HG02759 (cell line): Measurements from ENCODE around the gene GAS6.
A peak's percentile ranks its signal among the peaks of the same experiment; 100 is the strongest.

Experiments
- ATAC-seq: cut with Tn5 transposase; IDR thresholded peaks from one replicate; pipeline ENCODE4 v1.9.1; 2021; ENCODE audit warnings: mild to moderate bottlenecking, moderate library complexity; ENCODE audit not compliant: unreplicated experiment

Gene GAS6

DNA sequence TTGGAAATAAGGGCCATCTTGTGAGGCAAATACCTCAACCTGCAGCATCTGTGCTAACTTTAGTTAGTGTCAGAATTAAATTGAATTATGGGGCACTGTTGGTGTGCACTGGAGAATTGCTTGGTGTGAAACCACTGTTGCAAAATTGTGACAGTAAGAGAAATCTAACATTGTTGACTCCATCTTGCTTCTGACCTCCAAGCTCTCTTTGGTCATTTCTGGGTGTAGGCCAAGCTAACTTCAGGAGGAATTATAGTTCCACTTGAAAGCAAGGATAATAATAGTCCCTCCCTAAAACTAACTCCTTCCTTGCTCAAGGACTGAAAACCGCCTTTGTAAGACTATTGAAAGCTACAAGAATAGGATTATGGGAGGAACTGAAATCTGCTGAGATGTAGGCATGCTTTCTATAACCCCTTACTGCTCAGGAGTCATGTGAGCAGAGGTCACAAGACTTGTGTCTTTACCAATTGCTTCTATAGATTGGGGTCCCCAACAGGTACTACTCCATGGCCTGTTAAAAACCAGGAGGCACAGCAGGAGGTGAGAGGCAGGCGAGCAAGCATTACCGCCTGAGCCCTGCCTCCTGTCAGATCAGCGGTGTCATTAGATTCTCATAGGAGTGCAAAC lies 24.9 kb upstream of the GAS6 start:
- ATAC-seq = no peak

DNA sequence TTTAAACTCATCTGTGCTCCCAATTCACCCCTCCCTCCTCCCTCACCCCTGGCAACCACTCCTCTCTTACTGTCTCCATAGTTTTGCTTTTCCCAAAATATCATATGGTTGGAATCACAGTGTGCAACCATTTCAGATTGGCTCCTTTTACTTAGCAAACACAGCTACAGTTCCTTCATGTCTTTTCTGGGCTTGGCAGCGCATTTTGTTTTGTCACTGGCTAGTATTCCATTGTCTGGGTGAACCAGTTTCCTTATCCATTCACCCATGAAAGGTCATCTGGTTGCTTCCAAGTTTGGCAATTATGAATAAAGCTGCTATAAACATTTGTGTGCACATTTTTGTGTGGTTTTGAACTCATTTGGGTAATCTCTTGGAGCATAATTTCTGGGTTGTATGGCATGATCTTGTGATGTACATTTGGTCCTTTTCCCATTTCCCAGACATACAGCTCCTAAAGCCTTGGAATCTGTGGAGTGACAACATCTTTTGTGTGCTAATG lies 23.9 kb upstream of the GAS6 start:
- ATAC-seq = no peak

DNA sequence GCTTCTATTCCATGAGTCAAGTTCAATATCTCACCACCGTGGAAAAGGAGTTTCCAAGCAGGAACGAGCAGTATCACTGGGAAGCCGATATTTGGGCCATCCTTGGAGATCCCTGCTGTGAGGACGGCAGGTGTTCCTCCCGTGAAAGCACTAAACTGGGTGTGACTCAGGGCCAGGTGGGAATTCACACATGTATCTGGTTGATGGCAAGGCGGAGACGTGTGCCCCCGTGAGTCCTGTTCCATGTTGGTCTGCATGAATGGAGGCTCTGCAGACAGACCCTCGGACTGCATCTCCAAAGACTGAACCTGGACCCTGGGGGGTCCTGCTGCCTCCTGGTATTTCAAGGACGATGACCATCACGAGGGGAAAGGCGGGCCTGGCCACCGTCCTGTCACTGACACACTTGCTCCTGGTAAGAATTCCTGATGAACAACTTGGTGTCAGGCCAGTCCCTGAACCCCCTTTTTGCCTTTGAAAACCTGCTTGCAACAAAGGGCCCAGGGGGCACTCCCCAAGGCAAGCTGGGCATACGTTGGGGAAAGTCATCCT lies 22.8 kb upstream of the GAS6 start:
- ATAC-seq = no peak

DNA sequence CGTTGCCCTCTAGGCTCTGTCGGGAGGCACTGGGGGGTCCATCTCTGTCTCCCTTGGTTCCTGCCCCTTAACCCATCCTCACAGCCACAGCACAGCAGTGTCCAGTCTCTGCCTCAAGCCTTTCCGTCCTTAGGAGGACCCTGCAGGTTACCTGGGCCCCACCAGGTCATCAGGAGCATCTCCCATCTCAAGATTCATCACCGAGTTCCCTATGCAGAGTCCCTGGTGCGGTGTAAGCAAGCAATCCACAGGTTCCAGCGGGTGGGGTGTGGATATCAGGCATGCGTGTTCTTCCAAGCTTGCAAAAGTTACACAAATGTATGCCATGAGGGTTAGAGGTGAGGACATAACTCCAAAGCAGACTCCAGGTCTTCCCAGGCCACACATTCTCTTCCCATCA lies 20.9 kb upstream of the GAS6 start:
- no peak for ATAC-seq

DNA sequence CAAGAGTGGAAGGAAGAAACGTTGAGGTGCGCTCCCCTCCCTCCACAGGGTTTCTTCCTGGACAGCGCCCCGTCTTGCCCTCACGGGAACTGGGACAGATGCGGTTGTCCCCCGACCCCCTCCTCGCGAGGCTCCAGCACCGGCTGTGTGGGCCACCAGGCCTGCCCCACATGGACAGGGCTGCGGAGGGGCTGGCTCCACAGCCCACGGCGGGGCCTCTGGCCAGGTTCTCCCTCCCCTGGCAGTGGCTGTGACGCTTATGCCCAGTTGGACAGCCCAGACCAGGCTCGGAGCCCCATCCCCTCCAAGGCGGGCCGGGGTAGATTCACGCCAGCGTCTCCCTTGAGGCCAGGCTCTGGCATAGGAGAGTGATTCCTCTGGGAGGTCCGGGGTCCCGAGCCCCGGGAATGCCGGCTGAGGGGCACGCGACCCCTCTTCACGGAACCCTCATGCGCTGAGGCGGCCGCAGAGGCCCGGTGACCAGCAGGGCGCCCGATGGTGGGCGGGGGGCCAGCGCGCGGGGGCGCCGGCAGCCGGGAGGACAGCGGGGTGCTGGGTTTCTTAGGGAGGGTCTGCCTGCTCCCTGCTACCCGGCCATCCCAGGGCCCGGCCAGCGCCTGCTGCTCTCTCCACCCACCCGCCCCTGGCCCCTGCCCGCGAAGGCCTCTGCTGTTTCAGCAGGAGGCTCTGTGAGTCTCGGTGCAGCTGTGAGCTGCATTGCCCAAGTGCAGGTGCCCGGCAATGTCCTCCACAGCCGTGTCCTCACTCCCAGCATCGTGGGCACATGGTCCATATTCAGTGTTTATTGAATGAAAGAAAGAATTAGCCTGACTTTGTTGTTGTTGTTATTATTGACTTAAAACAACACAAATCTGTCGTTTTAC lies 20.3 kb upstream of the GAS6 start:
- ATAC-seq = no peak

DNA sequence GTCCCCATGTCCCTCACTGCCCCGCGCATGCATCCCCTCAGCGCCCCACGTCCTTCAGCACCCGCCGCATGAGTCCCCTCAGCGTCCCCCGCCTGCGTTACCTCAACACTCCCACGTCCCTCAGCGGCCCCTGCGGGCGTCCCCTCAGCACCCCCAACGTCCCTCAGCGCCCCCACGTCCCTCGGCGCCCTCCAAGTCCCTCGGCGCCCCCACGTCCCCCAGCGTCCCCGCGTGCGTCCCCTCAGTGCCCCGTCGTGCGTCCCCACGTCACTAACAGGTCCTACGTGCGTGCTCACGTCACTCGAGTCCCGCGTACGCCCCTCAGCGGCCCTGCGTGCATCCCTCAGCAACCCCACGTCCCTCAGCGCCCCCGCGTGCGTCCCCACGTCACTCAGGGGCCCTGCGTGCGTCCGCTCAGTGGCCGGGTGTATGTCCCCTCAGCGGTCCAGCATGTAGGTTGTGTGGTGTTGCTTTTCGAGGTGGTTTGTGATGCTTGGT lies 19.5 kb upstream of the GAS6 start:
- no peak for ATAC-seq

DNA sequence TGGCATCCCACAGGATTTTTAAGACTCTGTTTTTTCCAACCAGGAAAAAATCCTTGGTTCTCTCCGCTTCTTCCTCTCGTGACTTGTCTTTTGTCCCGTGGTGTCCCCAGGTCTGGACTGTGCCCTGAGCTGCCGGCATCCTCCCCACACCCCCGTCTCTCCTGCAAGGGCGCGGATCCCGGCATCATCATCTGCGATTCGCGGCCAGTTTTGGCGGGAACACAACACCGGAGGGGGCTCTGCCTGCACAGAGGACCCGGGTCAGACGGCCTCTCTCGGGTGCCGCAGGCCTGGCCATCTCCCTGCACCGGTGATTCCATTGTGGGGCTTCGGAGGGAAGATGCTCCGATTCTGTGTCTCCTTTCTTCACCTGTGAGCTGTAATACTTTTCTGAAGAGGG lies 18.8 kb upstream of the GAS6 start:
- no peak for ATAC-seq

DNA sequence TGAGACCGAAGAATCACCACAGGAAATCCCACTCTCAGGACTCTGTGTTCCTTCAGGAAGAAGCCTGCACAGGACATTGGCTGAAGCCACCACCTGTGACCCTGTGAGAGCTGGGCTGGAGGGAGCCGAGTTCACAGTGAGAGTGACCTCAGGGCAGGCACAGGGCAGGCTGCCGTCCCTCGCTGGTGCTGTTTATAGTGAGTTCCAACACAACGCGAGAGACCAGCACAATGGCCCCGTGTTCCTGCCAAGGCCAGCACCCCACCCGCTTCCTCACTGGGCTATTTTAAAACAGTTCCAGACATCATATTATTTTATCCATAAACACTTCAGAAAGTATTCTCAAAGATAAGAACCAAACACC lies 18.4 kb upstream of the GAS6 start:
- no peak for ATAC-seq

DNA sequence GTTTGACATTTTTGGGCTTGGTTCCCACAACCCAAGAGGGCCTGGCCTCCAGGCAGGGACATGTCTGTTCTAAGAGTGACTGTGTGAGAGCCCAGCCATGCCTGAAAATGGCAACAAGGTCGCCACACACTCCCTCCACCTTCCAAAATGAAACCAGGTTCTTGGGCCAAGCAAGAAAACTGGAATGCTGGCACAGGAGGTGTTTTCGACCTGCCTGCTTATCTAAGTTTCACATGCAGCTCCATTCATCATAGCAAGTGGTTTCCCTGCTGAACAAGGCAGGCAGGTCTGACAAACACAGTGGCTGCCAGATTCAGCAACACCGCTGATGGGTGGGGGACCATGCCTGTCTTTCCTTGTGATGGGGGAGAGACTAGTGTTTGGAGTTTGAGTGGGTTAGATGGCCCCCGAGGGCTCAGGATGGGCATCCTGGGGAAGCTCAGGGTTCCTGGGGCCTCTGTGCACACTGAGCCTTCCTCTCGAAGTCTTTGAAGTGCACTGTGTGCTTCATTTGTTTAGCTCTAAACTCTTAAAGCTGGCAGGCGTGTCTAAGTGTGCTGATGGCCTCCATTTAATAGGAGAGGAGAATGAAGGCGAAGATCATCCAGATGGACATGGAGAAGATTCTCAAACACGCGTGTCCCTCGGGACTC lies 17.9 kb upstream of the GAS6 start:
- peak; percentile 13 for ATAC-seq

DNA sequence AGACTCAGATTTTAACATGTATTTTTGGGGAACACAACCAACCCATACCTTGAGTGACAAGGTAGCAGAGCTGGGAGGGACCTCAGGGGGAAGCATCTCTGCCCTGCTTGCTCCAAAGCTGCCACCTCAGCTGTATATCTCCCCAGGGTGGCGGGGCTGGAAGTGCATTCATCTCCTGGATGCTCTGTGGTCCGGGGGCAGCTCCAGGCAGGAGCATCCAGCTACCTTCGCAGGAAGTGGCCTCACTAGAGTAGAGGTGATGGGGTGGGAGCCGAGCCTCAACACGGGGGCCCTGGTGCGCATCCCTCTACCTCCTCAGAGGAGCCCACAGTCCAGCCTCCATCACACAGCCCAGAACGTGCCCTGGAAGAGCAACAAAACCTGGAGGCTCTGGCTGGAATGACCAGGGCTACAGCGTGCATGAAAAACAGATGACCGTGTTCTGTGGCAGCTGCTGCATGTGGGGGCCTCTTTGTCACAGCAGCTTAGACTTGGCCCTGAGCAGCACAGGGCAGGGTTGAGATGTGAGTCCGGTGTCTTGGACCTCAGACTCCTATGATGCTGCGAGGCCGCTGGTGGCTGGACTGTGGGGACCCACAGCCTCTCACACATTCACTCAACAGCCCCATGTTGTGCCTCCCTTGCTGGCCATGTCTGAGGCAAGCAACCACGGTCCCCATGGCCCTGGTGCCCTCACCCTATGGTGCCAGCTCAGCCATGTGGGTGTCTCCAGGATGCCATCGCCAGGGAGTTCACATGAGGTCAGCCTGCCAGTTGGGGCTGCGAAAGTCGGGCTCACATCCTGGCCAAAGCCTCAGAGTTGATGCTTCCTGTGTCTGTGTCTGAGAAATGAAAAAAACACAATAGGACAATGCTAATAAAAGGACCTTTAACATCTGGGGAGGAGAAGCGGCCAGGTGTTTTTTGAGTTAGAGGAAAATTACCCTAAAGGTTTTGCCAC lies 17.1 kb upstream of the GAS6 start:
- ATAC-seq = peak; percentile 33

DNA sequence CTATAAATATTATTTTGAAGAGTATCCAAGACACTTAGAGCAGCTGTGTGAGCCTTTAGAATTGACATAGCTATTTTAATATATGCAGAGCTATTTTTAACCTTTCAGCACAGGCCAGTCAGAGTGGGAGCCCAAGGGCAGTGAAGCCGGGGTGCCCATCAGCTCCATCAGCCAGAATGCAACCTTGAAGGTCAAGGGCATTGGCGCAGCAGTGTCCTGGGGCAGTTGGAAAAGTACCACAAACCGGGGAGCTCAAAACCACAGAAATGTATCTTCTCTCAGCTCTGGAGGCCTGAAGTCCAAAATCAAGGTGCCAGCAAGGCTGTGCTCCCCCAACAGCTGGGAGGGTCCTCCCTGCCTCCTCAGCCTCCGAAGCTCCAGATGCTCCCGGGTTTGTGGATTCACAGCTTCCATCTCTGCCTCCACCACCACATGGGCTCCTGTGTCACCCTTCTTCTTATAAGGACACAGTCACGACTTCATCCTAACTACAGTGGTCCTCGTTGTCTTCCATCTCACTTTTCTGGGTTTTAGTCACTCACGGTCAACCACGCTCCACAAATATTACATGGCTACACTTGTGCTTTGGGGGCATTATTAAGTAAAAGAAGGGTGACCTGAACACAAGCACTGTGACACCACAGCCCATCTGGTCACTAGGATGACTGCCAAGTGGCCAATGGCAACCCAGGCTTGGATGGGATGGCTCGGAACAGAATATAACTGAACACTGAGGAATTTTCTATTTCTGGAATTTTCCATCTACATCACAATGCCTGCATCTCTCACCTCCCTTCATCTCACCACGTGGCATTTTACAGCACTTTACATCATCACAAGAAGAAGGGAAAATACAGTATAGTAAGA lies 15.9 kb upstream of the GAS6 start:
- ATAC-seq = no peak

DNA sequence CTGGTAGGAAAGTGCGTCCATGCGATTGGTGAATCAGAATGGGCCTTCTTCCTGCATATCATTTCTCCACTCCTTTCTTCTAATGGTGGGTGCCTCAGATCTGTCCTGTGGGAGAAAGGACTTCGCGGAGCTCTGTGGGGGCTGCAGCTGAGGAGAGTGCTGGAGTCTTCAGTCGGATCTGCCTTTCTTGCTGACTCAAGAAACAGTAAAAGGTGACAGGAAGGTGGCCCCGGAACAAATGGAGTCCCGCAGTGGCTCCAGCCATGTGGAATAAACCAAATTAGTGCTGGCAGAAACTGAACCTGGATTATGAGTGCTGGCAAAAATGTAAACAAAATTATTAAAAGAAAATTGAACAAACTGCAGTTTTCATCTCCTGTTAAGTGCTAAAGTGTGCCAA lies 15.1 kb upstream of the GAS6 start:
- no peak for ATAC-seq

DNA sequence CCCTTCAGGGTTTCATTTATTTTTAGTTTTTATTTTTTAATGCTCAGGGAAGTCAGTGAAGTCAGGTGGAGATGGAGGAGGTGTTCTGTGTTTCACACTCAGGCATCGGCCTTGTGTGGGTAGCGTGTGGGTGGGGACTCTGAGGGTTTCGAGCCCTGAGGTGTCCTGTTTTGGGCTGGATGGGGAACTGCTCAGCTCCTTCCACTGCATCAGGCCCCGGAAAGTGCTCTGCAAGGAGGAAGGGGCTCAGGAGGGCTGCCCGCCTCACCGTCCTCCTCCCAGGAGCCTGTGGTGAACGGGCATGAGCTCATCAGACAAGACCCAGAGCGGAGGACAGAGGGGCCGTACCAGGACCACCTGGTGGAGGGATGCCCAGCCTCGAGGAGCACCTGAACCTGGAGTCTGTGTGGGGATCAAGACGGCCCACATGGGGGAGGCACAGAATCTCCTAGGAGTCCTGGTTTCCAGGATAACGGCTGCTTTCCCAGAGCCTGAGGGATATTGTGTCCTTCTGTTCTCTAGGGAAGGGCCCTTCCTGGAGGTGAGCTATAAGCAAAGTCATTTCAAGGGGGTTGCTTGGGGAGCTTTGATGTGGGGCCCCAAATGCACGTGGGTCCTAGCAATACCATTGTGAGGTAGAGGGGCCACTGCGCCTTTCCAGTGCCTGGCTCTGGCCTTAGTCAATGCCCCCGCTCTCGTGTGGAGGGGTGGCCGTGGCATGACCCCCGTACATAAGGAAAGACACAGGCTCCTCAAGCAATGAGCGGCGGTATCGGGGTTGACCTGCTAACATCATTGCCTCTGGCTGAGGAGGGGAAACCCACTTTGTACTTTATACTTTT lies 13.5 kb upstream of the GAS6 start:
- ATAC-seq = no peak

DNA sequence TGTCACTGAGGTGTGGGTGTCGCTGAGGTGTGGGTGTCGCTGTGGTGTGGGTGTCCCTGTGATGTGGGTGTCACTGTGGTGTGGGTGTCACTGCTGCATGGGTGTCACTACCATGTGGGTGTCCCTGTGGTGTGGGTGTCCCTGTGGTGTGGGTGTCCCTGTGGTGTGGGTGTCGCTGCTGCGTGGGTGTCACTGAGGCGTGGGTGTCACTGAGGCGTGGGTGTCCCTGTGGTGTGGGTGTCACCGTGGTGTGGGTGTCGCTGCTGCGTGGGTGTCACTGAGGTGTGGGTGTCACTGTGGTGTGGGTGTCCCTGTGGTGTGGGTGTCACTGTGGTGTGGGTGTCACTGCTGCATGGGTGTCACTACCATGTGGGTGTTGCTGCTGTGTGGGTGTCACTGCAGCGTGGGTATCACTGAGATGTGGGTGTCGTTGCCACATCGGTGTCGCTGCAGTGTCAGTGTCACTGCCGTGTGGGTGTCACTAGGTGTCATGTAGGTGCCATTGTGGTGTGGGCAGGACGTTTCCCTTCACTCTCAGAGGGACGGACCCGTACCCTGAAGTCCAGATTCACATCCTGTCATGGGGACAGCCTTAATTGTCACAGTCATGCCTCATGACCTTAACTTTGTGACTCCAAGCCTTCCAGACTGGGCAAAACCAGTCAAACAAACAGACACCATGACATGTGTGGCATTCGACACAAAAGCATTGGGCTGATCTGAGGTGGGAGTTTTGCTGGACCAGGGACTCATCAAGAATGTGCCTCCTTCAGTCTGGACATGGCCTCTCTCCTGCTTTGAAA lies 12.7 kb upstream of the GAS6 start:
- no peak for ATAC-seq

DNA sequence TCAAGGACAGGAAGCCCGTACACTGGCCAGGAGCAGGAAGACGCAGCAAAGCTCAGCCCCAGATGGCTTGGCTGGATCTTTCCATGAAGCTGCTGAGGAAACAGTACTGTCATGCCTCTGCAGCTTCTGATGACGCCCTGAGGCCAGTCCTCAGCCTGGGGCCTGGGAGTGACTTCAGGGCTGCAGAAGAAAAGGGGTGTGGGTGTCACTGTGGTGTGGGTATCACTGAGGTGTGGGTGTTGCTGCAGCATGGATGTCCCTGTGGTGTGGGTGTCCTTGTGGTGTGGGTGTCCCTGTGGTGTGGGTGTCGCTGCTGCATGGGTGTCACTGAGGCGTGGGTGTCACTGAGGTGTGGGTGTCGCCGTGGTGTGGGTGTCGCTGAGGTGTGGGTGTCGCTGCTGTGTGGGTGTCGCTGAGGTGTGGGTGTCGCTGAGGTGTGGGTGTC lies 12.0 kb upstream of the GAS6 start:
- ATAC-seq = no peak

DNA sequence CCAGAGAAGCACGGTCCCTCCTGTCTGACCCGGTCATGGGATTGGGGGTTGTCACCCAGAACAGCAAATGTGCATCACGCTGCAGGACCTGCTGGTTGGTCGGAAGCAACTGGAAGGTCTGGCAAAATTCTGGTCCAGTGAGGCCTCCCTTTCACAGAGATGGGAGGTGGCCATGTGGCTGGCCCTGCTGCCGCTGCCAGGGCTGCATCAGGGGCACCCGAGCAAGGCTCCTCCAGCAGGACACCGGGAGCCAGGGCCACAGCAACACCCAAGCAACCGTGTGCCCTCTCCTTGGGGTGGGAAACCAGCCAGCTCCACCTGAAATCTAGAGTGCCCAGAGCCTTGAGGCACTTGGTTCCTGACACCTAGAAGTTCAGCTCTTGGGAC lies 11.5 kb upstream of the GAS6 start:
- ATAC-seq = no peak

DNA sequence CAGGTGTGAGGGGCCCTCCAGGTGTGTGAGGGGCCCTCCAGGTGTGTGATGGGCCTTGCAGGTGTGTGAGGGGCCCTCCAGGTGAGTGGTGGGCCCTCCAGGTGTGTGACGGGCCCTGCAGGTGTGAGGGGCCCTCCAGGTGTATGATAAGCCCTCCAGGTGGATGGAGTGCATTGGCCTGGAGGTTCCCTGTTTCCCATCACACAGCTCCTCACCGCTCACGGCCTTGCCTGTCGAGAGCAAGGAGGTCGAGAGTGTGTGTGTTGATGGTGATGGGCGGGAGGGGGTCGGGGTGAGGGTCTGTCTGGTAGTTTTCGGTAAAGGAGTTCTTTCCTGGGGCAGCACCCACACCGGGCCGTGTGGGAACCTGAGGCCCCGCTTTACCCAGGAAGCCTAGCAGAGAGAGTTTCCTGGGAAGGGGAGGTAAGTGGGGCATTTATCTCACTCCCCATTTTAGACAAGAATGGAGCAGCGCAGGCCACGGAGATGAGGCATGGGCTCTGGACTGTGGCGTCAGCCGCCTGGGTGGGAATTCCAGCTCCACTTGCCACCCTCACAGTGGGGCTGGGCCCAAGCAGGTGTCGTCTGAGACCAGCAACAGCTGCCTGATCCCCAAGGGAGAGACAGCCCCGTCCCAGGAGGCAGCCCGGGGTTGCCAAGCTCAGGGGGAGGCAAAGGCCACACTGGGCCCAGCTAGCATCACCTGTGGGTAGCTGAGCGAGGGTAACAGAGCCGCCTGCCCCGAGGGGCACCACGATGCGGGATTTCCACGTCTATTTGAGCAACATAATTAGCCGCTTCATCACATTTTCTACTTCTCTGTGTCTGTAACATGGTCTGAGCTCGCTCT lies 10.9 kb upstream of the GAS6 start:
- ATAC-seq = no peak
